ENCODE measurements around the gene GOLGA6D. TPM values are rescaled to one million over a fixed set of nuclear protein-coding genes. Genes with fewer than 3 reads are reported as not detected.
"Not testable (repeated sequence)": the region's sequence is repeated elsewhere in the genome, so short reads cannot be mapped to it uniquely, and the experiment has no call there.

GOLGA6D gene
- total RNA-seq, 3 donors from 2014 or later (not counting 1 experiment from before 2014, with no cell fraction given) = not detected

- WGBS (ENCODE audit: insufficient coverage) = 91% methylated on average over 5 of the region's 5 CpGs
- Mint-ChIP-seq H3K4me3 (no peak overlapping the region), H3K36me3 (no peaks in the 10 kb centered on the region), H3K27me3 (ENCODE audit: low read depth in 2 of 2) (peaks cover 2 to 5% of the 10 kb centered on the region in 2 donors), H3K4me1 (no peaks in the 10 kb centered on the region), H3K9me3 (no peaks in the 10 kb centered on the region), H3K27ac (no peak overlapping the region)
- intact Hi-C loops (cut with micrococcal nuclease) = no loop called here
- DNase-seq (no peak), ATAC-seq (no peak)
- Histone ChIP-seq H3K9me3 (ENCODE audit: control insufficient read depth, insufficient read depth, low read length) (no peaks in the 10 kb centered on the region), H3K4me3 (ENCODE audit: low read length) (no peak overlapping the region), H3K36me3 (ENCODE audit: control insufficient read depth, insufficient read depth, low read length) (no peaks in the 10 kb centered on the region), H3K27ac (ENCODE audit: low read length) (no peak overlapping the region), H3K4me1 (ENCODE audit: control insufficient read depth, insufficient read depth, low read length) (no peaks in the 10 kb centered on the region), H3K27me3 (ENCODE audit: control insufficient read depth, insufficient read depth, low read length) (no peaks in the 10 kb centered on the region)
- TF ChIP-seq CTCF (IDR thresholded peaks at IDR 0.05) = no peak
These were observed 44.5 kb upstream of the GOLGA6D start for GRCh38 chr15:75238150-75238549.

GRCh38 chr15:75245741-75246140 lies 36.9 kb upstream of the GOLGA6D start:
- H3K36me3 Mint-ChIP-seq; H3K4me3 ChIP-seq (ENCODE audit: low read length); H3K27ac ChIP-seq (ENCODE audit: low read length); H3K4me3 Mint-ChIP-seq; H3K9me3 Mint-ChIP-seq; H3K27me3 Mint-ChIP-seq (ENCODE audit: low read depth in 2 of 2); ATAC-seq; H3K36me3 ChIP-seq (ENCODE audit: control insufficient read depth, insufficient read depth, low read length); DNase-seq; H3K27ac Mint-ChIP-seq; H3K4me1 ChIP-seq (ENCODE audit: control insufficient read depth, insufficient read depth, low read length); H3K9me3 ChIP-seq (ENCODE audit: control insufficient read depth, insufficient read depth, low read length); H3K27me3 ChIP-seq (ENCODE audit: control insufficient read depth, insufficient read depth, low read length); H3K4me1 Mint-ChIP-seq; intact Hi-C loops (cut with micrococcal nuclease): not testable (repeated sequence)
- WGBS (ENCODE audit: insufficient coverage) = 90% methylated on average over 1 of the region's 1 CpG

- WGBS (ENCODE audit: insufficient coverage) = 83% methylated on average over 6 of the region's 6 CpGs
- H3K4me3 Mint-ChIP-seq; H3K4me3 ChIP-seq (ENCODE audit: low read length); H3K36me3 ChIP-seq (ENCODE audit: control insufficient read depth, insufficient read depth, low read length); H3K9me3 ChIP-seq (ENCODE audit: control insufficient read depth, insufficient read depth, low read length); DNase-seq; H3K27me3 ChIP-seq (ENCODE audit: control insufficient read depth, insufficient read depth, low read length); H3K4me1 Mint-ChIP-seq; H3K36me3 Mint-ChIP-seq; H3K27ac Mint-ChIP-seq; H3K27ac ChIP-seq (ENCODE audit: low read length); H3K9me3 Mint-ChIP-seq; ATAC-seq; intact Hi-C loops (cut with micrococcal nuclease); H3K4me1 ChIP-seq (ENCODE audit: control insufficient read depth, insufficient read depth, low read length): not testable (repeated sequence)
- H3K27me3 Mint-ChIP-seq (ENCODE audit: low read depth in 2 of 2) = peaks cover 10 to 24% of the 10 kb centered on the region in 2 donors
These were observed 33.6 kb upstream of the GOLGA6D start for GRCh38 chr15:75248991-75249390.

GRCh38 chr15:75249726-75250125 lies 32.9 kb upstream of the GOLGA6D start:
- Histone ChIP-seq H3K36me3 (ENCODE audit: control insufficient read depth, insufficient read depth, low read length) (no peaks in the 10 kb centered on the region), H3K27ac (ENCODE audit: low read length) (no peak overlapping the region), H3K27me3 (ENCODE audit: control insufficient read depth, insufficient read depth, low read length) (no peaks in the 10 kb centered on the region), H3K4me1 (ENCODE audit: control insufficient read depth, insufficient read depth, low read length) (no peaks in the 10 kb centered on the region), H3K4me3 (ENCODE audit: low read length) (no peak overlapping the region), H3K9me3 (ENCODE audit: control insufficient read depth, insufficient read depth, low read length) (no peaks in the 10 kb centered on the region)
- DNase-seq (no peak), ATAC-seq (no peak)
- no peak for TF ChIP-seq CTCF (IDR thresholded peaks at IDR 0.05)
- Mint-ChIP-seq H3K9me3 (no peaks in the 10 kb centered on the region), H3K27me3 (ENCODE audit: low read depth in 2 of 2) (peaks cover 10 to 24% of the 10 kb centered on the region in 2 donors), H3K4me1 (no peaks in the 10 kb centered on the region), H3K4me3 (no peak overlapping the region), H3K27ac (no peak overlapping the region), H3K36me3 (no peaks in the 10 kb centered on the region)
- no CpG with 5 or more reads among the region's 4 CpGs for WGBS (ENCODE audit: insufficient coverage)
- intact Hi-C loops (cut with micrococcal nuclease) = no loop called here

- H3K27me3 Mint-ChIP-seq (ENCODE audit: low read depth in 2 of 2) = peaks cover 6 to 17% of the 10 kb centered on the region in 2 donors
- H3K27me3 ChIP-seq (ENCODE audit: control insufficient read depth, insufficient read depth, low read length); H3K36me3 ChIP-seq (ENCODE audit: control insufficient read depth, insufficient read depth, low read length); ATAC-seq; DNase-seq; H3K4me1 Mint-ChIP-seq; H3K4me3 Mint-ChIP-seq; H3K27ac Mint-ChIP-seq; H3K4me1 ChIP-seq (ENCODE audit: control insufficient read depth, insufficient read depth, low read length); H3K36me3 Mint-ChIP-seq; H3K27ac ChIP-seq (ENCODE audit: low read length); H3K9me3 Mint-ChIP-seq; H3K9me3 ChIP-seq (ENCODE audit: control insufficient read depth, insufficient read depth, low read length); H3K4me3 ChIP-seq (ENCODE audit: low read length); intact Hi-C loops (cut with micrococcal nuclease): not testable (repeated sequence)
- WGBS (ENCODE audit: insufficient coverage) = 86% methylated on average over 3 of the region's 4 CpGs
These were observed 31.3 kb upstream of the GOLGA6D start for GRCh38 chr15:75251343-75251742.

- H3K4me1 ChIP-seq (ENCODE audit: control insufficient read depth, insufficient read depth, low read length); H3K9me3 ChIP-seq (ENCODE audit: control insufficient read depth, insufficient read depth, low read length); ATAC-seq; H3K27ac ChIP-seq (ENCODE audit: low read length); H3K4me1 Mint-ChIP-seq; H3K36me3 ChIP-seq (ENCODE audit: control insufficient read depth, insufficient read depth, low read length); H3K9me3 Mint-ChIP-seq; H3K4me3 Mint-ChIP-seq; DNase-seq; H3K27ac Mint-ChIP-seq; intact Hi-C loops (cut with micrococcal nuclease); H3K27me3 ChIP-seq (ENCODE audit: control insufficient read depth, insufficient read depth, low read length); H3K4me3 ChIP-seq (ENCODE audit: low read length); H3K36me3 Mint-ChIP-seq: not testable (repeated sequence)
- peaks cover 6 to 17% of the 10 kb centered on the region in 2 donors for H3K27me3 Mint-ChIP-seq (ENCODE audit: low read depth in 2 of 2)
- 91% methylated on average over 4 of the region's 4 CpGs for WGBS (ENCODE audit: insufficient coverage)
These were observed 30.4 kb upstream of the GOLGA6D start for GRCh38 chr15:75252285-75252684.

- intact Hi-C loops (cut with micrococcal nuclease); H3K27ac ChIP-seq (ENCODE audit: low read length); H3K36me3 Mint-ChIP-seq; H3K4me1 Mint-ChIP-seq; H3K27me3 ChIP-seq (ENCODE audit: control insufficient read depth, insufficient read depth, low read length); H3K4me3 Mint-ChIP-seq; H3K27me3 Mint-ChIP-seq (ENCODE audit: low read depth in 2 of 2); H3K27ac Mint-ChIP-seq; H3K4me1 ChIP-seq (ENCODE audit: control insufficient read depth, insufficient read depth, low read length); H3K9me3 ChIP-seq (ENCODE audit: control insufficient read depth, insufficient read depth, low read length); H3K9me3 Mint-ChIP-seq; DNase-seq; H3K36me3 ChIP-seq (ENCODE audit: control insufficient read depth, insufficient read depth, low read length); ATAC-seq; H3K4me3 ChIP-seq (ENCODE audit: low read length): not testable (repeated sequence)
- no CpG with 5 or more reads among the region's 2 CpGs for WGBS (ENCODE audit: insufficient coverage)
These were observed 24.6 kb upstream of the GOLGA6D start, which contains the start of gene GOLGA6C for GRCh38 chr15:75258034-75258433. GOLGA6C (plus strand) TSS chr15:75258334; CDS start chr15:75258599, 265 bp downstream.

All from natural killer cell (primary cell).